Middle frontal gyrus (tissue), 1 donor: ENCODE measurements around the gene CACNA1G.

ENCODE experiments used
- DNase-seq: peaks from one replicate; pipeline ENCODE4 v3.0.0-alpha.2; 2015; ENCODE audit warnings: low spot score; ENCODE audit errors: extremely low spot score

The CACNA1G gene

DNA sequence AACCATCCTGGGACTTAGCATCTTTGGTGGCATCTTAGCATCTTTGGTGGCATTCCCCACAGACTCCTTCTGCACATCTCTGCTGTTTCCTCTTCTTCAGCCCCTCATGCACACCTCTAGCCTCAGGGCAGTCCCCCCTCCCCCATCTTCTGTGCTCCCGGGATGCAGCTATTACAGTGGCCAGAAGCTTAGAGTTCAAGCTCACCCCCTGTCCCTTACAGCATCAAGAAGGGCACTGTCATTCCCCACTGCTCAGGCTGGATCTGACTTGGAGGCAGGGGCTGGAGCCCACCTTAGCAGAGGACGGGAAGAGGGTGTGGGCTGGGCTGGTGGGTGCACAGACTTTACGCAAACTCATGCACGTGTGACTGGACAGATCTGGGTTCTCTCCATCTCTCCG, 27.3 kb upstream of the CACNA1G start:
- no peak for DNase-seq

DNA sequence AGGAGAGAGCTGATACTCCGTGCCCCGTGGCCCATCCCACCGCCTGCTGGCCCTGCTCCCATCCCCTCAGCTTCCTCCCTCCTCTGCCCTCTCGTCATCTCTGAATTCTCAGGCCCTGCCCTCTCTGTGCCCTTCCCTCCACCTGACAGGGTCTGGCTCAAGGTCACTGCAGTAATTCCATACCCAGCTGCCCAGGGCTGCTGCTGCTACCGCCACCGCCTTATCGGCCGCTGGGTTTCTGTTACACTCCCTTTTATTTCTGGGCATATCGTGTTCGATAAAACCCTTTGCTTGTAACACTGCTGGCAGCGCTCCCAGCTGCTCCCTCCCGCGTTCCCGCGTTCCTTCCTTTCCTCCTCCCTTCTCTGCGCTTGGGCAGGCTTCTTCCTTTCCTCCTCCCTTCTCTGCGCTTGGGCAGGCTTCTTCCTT, 26.8 kb upstream of the CACNA1G start:
- DNase-seq, result no peak

DNA sequence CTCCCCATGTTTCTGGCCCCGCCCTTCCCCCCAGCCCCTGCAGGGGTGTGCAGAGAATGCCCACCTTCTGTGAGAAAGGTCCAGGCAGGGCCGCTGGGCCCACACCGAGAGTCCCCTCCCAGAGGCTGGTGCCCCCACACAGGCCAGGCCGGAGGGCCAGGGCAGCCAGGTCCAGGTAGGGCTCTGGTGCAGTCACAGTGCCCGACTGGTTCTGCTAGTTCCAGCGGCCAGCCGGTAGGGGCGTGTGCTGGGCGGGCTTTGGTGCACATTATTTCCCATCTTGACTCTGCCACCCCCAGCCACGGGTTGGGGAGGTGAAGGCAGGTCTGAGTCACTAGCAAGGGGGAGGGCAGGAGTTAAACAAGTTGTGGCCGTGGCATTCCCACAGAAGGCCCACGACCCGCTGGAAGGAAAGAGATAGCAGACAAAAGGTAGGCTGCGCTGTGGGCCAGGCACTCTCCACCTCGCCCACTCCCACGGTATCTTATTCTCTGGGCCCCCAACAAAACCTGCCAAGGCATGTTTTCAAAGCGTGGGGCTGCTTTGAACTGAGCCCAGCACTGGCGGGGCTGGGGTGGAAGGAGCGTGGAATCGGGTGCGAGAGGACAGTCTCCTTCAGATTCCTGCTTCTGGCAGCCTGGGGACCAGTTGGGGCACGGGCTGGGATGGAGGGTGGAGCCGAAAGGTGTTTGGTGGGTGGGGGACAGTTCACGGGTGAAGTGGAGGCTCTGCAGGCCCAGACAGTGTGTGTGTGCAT, 26.1 kb upstream of the CACNA1G start:
- no peak for DNase-seq

DNA sequence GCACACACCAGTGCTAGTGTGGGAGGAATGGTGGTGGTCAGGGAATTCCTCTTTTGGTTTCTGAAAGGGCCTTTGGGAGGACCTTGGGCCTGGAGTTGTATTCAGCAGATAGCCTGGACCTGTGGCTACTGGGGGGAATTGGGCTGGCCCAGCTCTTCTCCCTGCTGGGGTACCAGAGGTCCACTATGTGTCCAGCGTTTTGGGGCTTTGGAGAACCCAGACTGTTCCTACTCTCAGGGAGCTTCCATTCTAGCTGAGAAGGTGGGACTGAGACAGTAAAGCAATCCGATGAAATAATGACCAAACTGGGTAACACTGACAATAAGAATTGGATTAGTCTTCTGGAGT, 25.6 kb upstream of the CACNA1G start:
- DNase-seq, result no peak

DNA sequence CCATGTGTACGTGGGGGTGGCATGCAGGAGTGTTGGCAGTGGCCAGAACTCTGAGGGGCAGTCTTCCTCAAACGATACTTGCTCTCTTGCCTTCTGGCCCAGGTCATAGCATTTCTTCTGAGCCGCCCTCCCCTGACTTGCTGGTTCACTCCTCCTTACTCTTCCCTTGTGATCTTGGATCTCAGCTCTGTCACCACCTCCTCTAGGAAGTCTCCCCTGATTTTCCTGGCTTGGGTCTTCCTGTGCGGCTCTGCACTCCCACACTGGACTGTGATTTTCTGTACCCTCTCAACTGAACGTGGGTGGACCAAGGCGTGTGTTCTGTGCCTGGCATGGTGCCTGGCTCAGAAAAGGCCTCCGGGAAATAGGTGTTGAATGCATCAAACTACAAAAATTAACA, 25.1 kb upstream of the CACNA1G start:
- no peak for DNase-seq

DNA sequence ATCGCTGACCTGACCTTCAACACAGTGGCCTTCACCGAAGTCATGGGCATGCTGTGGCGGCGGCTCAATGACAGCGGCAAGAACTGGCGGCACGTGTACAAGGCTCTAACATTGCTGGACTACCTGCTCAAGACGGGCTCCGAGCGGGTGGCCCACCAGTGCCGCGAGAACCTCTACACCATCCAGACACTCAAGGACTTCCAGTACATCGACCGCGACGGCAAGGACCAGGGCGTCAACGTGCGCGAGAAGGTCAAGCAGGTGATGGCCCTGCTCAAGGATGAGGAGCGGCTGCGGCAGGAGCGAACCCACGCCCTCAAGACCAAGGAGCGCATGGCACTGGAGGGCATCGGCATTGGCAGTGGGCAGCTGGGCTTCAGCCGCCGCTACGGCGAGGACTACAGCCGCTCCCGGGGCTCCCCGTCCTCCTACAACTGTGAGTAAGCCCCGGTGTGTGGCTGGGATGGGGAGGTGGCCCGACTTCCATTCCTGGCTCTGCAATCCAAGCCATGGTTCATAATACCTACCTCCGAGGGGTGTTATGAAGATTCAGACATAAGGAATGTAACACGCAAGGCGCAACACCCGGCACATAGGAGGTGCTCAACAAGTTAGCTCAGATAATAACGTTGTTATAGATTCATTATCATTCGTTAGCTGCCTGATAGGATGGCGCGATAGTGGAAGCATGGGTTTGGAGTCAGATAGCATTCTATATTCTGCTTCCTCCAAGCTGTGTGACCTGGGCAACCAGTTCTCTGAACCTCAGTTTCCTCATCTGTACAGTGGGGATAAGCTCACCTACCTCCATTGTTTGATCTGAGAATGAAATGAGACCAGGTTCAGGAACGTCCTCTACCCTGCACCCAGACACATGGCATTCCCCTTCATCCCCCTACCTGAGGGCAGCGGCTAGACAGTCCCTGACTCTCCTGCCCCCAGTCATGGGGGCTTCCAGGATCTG, 23.6 kb upstream of the CACNA1G start:
- no peak for DNase-seq

DNA sequence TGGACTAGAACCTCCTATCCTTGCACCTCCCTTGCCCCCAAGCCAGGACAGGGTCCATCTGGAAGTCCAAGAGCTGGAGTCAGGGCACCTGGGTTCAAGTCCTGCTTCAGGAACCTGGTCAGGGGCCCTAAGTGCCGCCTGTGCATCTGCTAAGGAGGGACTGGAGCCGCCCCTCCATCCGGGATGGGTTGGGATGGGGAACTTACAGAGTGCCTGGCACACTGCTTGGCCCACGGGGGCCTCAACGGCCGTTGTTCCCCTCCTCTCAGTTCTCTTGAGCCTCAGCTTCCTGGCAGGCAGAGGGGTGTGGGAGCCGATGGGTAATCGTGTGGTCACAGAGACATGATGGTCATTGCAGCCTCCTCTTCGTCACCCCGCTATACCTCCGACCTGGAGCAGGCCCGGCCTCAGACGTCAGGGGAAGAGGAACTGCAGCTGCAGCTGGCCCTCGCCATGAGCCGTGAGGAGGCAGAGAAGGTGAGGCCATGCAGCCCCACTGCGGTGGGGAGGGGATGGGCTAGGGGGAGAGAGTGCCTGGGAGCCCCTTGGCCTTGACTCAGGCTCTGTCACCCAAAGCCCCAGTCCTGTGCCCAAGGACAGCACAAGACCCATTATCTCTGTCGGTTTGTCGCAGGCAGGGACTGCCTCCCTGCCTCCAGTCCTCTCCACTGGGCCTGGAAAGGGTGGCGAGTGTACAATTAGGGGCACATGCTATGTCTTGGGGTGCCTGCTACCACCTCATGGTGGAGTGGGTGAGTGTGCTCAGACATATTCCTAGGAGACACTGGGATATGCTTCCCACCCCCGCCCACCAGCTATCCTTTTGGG, 22.6 kb upstream of the CACNA1G start:
- no peak for DNase-seq

DNA sequence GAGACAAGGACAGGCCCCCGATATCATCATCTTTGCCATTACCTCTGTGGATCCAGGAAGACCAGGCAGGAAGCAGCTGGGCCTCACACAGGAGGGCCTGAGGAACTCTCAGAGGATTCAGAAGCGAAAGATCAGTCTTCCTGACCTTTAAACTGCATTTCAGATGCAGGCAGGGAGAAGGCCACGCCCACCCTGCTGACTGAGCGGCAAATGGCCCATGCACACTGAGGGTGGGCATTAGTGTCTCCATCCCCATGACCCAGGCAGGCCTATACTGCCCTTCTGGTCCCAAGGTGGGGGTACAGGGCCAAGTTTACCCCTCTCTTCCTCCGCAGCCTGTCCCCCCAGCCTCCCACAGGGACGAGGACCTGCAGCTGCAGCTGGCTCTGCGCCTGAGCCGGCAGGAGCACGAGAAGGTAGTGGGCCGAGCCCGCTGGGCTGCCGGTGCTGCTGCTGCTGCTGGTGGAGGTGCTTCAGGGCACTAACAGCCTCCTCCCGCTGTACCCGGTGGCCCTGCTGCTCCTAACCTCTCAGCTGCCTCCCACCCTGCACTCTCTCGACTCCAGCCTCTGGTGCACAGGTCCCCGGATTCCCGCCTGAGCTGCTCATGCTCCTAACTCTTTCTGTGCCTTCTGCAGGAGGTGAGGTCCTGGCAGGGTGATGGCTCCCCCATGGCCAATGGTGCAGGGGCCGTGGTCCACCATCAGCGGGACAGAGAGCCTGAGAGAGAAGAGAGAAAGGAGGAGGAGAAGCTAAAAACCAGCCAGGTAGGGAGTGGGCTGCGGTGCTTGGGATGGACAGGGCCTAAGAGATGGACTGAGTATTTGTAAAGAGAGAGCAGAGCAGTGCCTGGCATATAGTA, 21.7 kb upstream of the CACNA1G start:
- no peak for DNase-seq

DNA sequence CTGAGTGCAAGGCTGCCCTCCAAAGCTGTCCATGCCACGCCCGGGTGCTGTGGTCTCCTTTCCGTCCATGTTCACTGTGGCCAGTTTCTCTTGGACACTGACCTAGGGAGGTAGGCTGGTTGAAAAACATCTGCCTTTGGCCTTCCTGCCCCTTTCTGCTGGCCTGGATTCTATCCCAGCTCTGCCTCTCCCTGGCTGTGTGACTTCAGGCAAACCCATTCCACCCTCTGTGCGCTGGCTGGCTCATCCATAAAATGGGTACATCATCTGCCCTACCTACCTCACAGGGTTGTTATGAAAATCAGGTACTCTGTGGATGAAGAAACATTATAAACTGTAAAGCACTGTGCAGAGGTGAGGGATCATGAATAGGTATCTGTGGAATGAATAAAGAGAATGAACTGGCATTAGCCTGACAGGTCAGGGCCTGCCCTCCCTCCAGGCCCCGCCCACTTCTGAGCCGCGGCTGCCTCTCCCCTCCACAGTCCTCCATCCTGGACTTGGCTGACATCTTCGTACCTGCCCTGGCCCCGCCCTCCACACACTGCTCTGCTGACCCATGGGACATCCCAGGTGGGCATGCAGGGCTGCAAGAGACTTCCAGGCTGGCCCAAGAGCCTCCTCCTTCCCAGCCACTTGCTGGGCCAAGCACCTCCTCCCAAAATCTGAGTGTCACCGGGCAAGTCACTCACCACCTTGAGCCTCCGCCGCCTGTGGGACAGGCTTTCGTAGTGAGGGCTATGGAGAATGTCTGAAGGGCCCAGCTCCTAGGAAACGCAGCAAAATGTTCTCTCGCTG, 20.6 kb upstream of the CACNA1G start:
- DNase-seq, result no peak

DNA sequence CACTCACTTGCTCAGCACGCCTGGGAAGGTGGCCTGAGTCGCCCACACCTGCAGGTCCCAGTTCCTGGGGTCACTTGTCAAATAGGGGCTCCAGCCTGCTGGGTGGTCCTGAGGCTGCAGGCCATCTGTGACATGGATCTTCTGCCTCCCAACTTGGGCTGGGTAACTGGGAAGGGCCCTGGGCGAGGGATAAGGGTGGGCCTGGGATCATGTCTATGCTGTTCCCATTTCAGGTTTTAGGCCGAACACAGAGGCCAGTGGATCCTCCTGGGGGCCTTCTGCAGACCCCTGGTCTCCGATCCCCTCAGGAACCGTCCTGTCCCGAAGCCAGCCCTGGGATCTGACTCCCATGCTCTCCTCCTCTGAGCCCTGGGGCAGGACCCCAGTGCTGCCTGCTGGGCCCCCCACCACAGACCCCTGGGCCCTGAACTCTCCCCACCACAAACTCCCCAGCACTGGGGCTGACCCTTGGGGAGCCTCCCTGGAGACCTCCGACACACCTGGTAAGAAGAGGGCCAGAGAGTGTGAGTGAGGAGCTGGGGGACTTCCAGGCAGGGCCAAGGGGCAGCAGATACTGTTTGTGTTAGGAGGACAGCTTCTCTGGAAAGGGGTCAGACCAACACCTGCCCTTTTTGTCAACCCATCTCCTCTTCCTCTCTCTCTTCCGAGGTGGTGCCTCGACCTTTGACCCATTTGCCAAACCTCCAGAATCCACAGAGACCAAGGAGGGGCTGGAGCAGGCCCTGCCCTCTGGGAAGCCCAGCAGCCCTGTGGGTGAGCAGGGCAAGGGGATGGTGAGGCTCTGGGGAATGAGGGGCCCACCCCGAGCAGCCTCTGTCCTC, 19.7 kb upstream of the CACNA1G start:
- DNase-seq, result no peak

DNA sequence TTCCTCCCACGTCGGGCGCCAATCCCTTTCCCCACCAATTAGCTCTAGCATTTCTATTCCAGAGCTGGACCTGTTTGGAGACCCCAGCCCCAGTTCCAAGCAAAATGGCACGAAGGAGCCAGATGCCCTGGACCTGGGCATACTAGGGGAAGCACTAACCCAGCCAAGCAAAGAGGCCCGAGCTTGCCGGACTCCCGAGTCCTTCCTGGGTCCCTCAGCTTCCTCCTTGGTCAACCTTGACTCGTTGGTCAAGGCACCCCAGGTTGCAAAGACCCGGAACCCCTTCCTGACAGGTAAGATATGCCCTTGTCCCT, 19.2 kb upstream of the CACNA1G start:
- no peak for DNase-seq

DNA sequence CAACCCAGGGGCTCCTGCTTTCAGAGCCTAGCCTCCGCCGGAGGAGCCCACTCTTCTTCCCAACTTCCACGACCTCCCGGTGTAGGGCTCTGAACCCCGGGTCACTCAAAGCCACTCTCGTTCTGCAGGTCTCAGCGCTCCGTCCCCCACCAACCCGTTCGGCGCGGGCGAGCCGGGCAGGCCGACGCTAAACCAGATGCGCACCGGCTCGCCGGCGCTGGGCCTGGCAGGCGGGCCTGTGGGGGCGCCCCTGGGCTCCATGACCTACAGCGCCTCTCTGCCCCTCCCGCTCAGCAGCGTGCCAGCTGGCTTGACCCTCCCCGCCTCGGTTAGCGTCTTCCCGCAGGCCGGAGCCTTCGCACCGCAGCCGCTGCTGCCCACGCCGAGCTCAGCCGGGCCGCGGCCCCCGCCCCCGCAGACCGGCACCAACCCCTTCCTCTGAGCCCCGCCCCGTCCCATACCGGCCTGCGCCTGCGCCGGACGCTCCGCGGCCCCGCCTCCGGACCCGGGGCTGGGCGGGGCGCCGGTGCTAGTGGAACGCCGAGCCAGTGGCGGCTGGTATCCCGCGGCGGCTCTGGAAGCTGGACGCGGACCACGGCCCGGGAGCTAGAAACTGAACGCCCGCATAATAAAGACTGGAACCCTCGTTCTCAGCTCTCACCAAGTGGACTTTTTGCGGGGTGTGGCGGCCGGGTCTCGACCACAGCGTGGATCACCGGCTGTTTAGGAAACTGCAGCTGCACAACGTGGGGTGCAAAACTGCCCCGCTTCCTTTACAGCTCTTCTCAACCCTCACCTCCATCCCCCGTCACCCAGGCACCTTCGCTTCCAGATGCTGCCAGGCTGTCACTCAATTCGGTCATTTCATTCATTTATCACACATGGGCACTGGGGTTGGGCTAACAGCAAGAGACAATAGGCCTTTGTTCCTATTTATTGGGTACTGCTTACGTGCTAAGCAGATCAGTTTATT, 18.5 kb upstream of the CACNA1G start:
- DNase-seq, result peak; percentile 75

DNA sequence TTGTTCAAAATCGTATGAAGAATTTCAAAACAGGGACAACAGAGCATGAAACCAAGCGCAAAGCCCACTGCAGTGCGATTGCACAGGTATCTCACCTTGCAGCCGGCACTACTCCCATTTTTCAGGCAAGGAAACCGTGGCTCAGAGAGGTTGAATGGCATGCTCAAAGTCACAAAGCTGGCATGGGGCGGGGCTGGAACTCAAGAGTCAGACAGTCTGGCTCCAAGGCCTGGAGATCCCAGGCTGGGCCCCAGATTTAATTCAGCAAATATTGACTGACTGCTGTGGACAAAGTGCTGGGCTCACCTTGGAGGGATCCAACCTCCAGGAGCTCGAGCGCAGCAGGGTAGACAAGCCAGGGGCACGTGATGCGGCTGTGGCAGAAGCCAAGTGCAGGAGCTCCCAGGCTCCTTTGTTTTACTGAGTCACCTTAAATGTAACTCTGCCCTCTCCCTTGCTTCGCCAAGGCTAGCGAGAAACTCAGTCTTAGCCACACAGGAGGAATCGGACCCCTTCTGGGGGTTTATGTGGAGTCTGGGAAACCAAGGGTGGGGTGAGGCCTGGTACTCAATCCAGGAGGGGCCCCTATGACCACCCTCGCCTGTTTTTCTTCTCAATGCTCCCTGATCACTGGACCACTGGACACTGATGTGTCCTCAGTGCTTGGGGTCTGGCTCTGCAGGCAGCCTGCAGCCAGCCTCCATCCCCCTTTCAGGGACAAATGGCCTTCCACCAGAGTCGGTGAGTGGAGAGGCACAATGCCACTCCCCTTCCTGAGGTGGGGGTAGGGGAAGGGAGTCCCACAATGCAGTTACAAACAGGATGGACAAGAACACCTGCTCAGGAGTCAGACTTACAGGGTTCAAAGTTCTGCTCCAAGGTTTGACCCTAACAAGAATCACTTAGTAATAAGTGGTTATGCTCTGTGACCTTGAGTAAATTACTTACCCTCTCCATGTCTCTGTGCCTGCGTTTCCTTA, 17.4 kb upstream of the CACNA1G start:
- no peak for DNase-seq

DNA sequence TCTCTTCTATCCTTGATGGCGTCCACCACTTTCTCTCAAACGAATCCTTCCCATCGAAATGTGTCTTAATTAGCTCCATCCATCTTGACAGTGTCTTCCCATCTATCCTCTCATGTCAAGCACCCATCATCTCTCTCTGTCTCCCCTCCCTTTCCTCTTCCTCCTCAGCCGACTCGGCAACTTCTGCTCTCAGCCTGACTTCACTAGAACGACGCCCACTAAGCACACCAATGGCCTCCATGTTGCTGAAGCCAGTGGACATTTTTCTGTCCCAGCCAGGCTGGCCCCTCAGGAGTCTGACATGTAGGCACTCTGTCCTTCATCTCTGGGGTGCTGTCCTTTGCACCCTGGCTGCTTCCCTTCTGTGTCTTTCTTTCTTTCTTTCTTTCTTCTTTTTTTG, 16.0 kb upstream of the CACNA1G start:
- no peak for DNase-seq

DNA sequence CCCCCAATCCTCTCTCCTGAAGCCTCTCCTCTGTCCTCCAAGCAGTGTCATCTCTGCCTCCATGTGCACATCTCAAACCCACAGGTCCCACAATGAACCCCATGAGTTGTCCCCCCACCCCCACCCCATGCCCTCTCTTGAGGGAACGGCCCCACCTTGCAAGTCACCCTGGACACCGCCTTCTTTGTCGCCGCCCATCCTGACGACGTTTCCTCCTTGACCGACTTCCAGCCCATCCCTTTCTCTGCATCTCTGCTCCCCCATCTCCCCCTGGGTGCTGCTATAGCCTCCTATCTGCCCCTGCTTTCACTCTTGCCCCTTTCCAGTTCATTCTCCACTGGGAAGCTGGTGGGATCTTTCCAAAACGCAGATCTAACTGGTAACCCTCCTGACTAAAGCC, 15.2 kb upstream of the CACNA1G start:
- no peak for DNase-seq

DNA sequence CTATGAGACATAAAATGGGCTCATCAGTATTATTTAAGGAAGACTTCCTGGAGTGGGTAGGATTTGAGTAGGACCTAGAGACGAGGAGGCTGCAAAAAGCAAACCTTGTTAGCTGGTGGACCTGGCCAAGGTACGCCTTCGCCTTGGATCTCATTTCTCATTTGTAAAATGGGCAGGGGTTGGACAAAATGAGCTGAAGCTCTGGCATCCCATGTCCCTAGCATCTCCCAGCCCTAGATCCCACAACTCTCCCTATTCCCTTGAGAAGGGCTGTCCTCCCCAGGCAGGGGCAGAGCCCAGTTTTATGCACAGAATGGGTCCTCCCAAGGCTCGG, 13.8 kb upstream of the CACNA1G start:
- DNase-seq, result no peak
